ENCODE data around the gene C16orf89.

DNA sequence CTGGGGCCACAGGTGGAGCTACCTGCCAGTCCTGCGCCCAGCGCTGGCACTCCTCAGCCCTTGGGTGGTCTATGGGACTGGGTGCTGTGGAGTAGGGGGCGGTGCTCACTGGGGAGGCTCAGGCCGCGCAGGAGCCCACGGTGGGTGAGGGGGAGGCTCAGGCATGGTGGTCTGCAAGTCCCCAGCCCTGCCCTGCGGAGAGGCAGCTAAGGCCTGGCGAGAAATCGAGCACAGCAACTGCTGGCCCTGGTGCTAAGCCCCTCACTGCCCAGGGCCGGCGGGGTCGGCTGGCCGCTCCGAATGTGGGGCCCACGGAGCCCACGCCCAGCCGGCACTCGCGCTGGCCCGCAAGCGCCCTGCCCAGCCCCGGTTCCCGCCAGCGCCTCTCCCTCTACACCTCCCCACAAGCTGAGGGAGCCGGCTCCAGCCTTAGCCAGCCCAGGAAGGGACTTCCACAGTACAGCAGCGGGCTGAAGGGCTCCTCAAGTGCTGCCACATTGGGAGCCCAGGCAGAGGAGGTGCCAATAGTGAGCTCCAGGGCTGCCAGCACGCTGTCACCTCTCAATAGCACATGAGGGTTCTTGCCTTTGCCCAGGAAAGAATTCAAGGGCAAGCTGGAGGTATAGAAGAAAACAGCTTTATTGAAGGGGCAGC, 42.9 kb upstream of the C16orf89 start:
- TF ChIP-seq ZNF707 (tag by site-specific recombination; IDR thresholded peaks at IDR 0.05) (no peak), ZNF560 (tag by site-specific recombination; IDR thresholded peaks at IDR 0.05; ENCODE audit: borderline replicate concordance) (no peak), PRDM1 (tag by site-specific recombination; IDR thresholded peaks at IDR 0.05) (no peak), ZNF138 (tag by site-specific recombination; IDR thresholded peaks at IDR 0.05; ENCODE audit: borderline replicate concordance) (no peak), ZBTB8A (tag by site-specific recombination; IDR thresholded peaks at IDR 0.05) (no peak), ZNF302 (tag by site-specific recombination; IDR thresholded peaks at IDR 0.05; ENCODE audit: low read depth) (no peak)
- TF ChIP-seq, protein P1, sequence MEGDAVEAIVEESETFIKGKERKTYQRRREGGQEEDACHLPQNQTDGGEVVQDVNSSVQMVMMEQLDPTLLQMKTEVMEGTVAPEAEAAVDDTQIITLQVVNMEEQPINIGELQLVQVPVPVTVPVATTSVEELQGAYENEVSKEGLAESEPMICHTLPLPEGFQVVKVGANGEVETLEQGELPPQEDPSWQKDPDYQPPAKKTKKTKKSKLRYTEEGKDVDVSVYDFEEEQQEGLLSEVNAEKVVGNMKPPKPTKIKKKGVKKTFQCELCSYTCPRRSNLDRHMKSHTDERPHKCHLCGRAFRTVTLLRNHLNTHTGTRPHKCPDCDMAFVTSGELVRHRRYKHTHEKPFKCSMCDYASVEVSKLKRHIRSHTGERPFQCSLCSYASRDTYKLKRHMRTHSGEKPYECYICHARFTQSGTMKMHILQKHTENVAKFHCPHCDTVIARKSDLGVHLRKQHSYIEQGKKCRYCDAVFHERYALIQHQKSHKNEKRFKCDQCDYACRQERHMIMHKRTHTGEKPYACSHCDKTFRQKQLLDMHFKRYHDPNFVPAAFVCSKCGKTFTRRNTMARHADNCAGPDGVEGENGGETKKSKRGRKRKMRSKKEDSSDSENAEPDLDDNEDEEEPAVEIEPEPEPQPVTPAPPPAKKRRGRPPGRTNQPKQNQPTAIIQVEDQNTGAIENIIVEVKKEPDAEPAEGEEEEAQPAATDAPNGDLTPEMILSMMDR (tag by site-specific recombination; IDR thresholded peaks at IDR 0.05) = no peak
- TF ChIP-seq, protein P2, sequence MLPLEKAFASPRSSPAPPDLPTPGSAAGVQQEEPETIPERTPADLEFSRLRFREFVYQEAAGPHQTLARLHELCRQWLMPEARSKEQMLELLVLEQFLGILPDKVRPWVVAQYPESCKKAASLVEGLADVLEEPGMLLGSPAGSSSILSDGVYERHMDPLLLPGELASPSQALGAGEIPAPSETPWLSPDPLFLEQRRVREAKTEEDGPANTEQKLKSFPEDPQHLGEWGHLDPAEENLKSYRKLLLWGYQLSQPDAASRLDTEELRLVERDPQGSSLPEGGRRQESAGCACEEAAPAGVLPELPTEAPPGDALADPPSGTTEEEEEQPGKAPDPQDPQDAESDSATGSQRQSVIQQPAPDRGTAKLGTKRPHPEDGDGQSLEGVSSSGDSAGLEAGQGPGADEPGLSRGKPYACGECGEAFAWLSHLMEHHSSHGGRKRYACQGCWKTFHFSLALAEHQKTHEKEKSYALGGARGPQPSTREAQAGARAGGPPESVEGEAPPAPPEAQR (tag by site-specific recombination; IDR thresholded peaks at IDR 0.05) = no peak
- TF ChIP-seq, protein P3, sequence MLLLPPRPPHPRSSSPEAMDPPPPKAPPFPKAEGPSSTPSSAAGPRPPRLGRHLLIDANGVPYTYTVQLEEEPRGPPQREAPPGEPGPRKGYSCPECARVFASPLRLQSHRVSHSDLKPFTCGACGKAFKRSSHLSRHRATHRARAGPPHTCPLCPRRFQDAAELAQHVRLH (tag by site-specific recombination; IDR thresholded peaks at IDR 0.05) = no peak
- TF ChIP-seq, protein P4, sequence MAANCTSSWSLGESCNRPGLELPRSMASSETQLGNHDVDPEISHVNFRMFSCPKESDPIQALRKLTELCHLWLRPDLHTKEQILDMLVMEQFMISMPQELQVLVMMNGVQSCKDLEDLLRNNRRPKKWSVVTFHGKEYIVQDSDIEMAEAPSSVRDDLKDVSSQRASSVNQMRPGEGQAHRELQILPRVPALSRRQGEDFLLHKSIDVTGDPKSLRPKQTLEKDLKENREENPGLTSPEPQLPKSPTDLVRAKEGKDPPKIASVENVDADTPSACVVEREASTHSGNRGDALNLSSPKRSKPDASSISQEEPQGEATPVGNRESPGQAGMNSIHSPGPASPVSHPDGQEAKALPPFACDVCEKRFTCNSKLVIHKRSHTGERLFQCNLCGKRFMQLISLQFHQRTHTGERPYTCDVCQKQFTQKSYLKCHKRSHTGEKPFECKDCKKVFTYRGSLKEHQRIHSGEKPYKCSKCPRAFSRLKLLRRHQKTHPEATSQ (tag by site-specific recombination; IDR thresholded peaks at IDR 0.05) = no peak
- TF ChIP-seq, protein P5, sequence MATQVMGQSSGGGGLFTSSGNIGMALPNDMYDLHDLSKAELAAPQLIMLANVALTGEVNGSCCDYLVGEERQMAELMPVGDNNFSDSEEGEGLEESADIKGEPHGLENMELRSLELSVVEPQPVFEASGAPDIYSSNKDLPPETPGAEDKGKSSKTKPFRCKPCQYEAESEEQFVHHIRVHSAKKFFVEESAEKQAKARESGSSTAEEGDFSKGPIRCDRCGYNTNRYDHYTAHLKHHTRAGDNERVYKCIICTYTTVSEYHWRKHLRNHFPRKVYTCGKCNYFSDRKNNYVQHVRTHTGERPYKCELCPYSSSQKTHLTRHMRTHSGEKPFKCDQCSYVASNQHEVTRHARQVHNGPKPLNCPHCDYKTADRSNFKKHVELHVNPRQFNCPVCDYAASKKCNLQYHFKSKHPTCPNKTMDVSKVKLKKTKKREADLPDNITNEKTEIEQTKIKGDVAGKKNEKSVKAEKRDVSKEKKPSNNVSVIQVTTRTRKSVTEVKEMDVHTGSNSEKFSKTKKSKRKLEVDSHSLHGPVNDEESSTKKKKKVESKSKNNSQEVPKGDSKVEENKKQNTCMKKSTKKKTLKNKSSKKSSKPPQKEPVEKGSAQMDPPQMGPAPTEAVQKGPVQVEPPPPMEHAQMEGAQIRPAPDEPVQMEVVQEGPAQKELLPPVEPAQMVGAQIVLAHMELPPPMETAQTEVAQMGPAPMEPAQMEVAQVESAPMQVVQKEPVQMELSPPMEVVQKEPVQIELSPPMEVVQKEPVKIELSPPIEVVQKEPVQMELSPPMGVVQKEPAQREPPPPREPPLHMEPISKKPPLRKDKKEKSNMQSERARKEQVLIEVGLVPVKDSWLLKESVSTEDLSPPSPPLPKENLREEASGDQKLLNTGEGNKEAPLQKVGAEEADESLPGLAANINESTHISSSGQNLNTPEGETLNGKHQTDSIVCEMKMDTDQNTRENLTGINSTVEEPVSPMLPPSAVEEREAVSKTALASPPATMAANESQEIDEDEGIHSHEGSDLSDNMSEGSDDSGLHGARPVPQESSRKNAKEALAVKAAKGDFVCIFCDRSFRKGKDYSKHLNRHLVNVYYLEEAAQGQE (tag by site-specific recombination; IDR thresholded peaks at IDR 0.05) = no peak

Data from HEK293 (cell line).